ENCODE data around the gene ZMYND10.
"Not testable (repeated sequence)": the region's sequence is repeated elsewhere in the genome, so short reads cannot be mapped to it uniquely, and the experiment has no call there.

The ZMYND10 gene

GRCh38 chr3:50312041-50312440, 33.5 kb downstream of the ZMYND10 start:
- H3K4me3 ChIP-seq (ENCODE audit: low read length); H3K4me2 ChIP-seq (ENCODE audit: low read length); H3K9me3 ChIP-seq (replicated peaks; ENCODE audit: low read length); H3K9ac ChIP-seq (ENCODE audit: low read depth, low read length); H3K4me1 ChIP-seq (ENCODE audit: control insufficient read depth, insufficient read depth, low read length); H3K36me3 ChIP-seq (ENCODE audit: insufficient read depth, low read length); H3K27me3 ChIP-seq (ENCODE audit: control insufficient read depth, insufficient read depth, low read length): not testable (repeated sequence)

DNA sequence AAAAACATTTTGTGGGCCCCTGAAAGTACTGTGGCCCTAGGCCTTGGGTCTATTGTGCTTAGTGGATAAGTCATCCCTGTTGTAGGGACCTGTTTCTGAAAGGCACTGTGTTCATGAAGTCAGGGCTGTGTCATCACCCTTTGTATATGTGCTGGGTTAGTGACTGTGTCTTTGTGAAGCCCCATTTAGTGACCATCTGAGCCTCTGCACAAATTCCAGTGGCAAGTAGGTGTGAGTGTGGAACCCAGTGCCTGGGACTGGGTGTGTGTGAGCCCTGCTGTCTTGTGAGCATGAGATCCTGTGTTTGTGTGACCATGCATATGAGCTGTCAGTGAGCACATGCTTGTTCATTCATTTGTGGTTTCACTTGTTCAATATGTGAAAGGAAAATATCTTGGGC, 40.9 kb downstream of the ZMYND10 start:
- Histone ChIP-seq H3K4me3 (ENCODE audit: low read length) (no peak overlapping the region), H3K9ac (ENCODE audit: low read depth, low read length) (no peak overlapping the region), H3K4me1 (ENCODE audit: control insufficient read depth, insufficient read depth, low read length) (peaks cover 11% of the 10 kb centered on the region), H3K36me3 (ENCODE audit: insufficient read depth, low read length) (no peaks in the 10 kb centered on the region), H3K27me3 (ENCODE audit: control insufficient read depth, insufficient read depth, low read length) (no peaks in the 10 kb centered on the region), H3K4me2 (ENCODE audit: low read length) (no peak overlapping the region), H3K9me3 (replicated peaks; ENCODE audit: low read length) (no peaks in the 10 kb centered on the region)

GRCh38 chr3:50303013-50303815, 42.3 kb downstream of the ZMYND10 start, which contains the start of gene HYAL1:
HYAL1 (minus strand) TSS chr3:50303574; CDS start chr3:50302956, 618 bp downstream.
- H3K27me3 ChIP-seq (ENCODE audit: control insufficient read depth, insufficient read depth, low read length), result no peaks in the 10 kb centered on the region
- no peak within 1 kb of the TSS for H3K4me2 ChIP-seq (ENCODE audit: low read length)
- peaks cover 19% of the 10 kb centered on the region for H3K4me1 ChIP-seq (ENCODE audit: control insufficient read depth, insufficient read depth, low read length)
- H3K9ac ChIP-seq (ENCODE audit: low read depth, low read length), result no peak within 1 kb of the TSS
- H3K4me3 ChIP-seq (ENCODE audit: low read length), result no peak within 1 kb of the TSS
- no peaks in the 10 kb centered on the region for H3K9me3 ChIP-seq (replicated peaks; ENCODE audit: low read length)
- no peaks in the 10 kb centered on the region for H3K36me3 ChIP-seq (ENCODE audit: insufficient read depth, low read length)

DNA sequence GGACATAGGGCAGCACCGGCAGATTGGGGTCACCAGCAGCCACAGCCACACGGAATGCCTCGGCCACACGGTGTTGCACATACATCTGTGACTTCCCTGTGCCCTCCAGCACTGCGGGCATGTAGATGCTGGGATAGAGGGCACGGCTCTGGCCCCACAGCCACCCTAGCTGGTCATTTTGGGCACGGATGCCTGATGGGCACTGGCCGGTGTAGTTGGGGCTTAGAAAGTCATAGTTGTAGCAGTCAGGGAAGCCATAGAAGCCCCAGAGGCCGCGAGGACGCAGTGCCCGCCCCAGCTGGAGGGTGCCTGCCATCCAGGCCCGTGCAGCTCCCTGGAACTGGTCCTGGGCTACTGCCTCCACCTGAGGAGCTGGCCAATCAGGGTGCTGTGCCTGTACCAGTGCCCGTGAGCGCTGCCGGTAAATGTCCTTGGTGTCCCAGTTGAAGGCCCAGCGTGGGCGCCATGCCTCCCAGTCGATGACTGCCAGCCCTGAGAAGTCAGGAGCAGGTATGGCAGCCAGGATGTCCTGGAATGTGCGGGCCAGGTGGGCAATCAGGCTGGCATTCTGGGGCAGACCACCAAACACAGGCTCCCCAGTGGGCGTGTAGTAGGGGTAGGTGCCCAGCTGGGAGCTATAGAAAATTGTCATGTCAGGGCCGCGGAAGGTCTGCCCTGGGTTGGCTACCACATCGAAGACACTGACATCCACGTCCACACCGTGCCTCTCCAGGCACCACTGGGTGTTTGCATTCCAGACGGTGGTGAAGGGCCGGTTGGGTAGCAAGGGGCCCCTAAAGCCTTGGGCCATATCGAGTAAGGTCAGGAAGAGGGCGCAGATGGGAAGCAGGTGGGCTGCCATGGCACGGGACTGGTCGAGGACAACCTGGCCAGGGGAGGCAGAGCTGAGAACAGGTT, 43.2 kb downstream of the ZMYND10 start:
- H3K27me3 ChIP-seq (ENCODE audit: control insufficient read depth, insufficient read depth, low read length), result no peaks in the 10 kb centered on the region
- H3K9ac ChIP-seq (ENCODE audit: low read depth, low read length), result no peak overlapping the region
- H3K4me3 ChIP-seq (ENCODE audit: low read length), result no peak overlapping the region
- no peak overlapping the region for H3K4me2 ChIP-seq (ENCODE audit: low read length)
- H3K4me1 ChIP-seq (ENCODE audit: control insufficient read depth, insufficient read depth, low read length), result peaks cover 22% of the 10 kb centered on the region
- no peaks in the 10 kb centered on the region for H3K9me3 ChIP-seq (replicated peaks; ENCODE audit: low read length)
- no peaks in the 10 kb centered on the region for H3K36me3 ChIP-seq (ENCODE audit: insufficient read depth, low read length)

DNA sequence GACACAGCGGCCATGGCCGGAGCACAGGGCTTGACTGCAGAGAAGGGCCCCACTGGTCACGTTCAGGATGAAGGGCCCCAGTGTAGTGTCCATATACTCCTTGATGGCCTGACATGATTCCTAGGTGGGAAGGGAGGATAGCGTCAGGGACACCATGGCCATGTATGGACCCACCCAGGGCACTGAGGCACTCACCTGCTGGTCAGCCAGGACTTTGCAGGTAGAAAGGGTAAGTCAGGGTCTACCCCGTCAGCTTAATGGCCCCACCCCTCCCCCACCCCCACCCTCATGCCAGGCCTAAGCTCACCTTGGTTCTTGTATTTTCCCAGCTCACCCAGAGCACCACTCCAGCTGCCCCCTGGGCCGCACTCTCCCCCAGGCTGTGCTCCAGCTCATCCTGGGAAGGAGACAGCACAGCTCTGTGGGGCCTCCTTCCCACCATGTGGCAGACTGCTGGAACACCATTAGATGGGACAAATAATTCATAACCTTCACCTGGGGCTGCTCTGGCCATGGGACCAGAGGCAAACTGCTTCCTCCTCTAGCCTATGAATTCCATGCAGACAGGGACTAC, 44.8 kb downstream of the ZMYND10 start:
- peaks cover 22% of the 10 kb centered on the region for H3K4me1 ChIP-seq (ENCODE audit: control insufficient read depth, insufficient read depth, low read length)
- H3K9me3 ChIP-seq (replicated peaks; ENCODE audit: low read length), result no peaks in the 10 kb centered on the region
- peak overlapping the region; percentile 68 for H3K4me3 ChIP-seq (ENCODE audit: low read length)
- peak overlapping the region; percentile 87 for H3K4me2 ChIP-seq (ENCODE audit: low read length)
- H3K9ac ChIP-seq (ENCODE audit: low read depth, low read length), result peak overlapping the region; percentile 76
- H3K36me3 ChIP-seq (ENCODE audit: insufficient read depth, low read length), result no peaks in the 10 kb centered on the region
- no peaks in the 10 kb centered on the region for H3K27me3 ChIP-seq (ENCODE audit: control insufficient read depth, insufficient read depth, low read length)

DNA sequence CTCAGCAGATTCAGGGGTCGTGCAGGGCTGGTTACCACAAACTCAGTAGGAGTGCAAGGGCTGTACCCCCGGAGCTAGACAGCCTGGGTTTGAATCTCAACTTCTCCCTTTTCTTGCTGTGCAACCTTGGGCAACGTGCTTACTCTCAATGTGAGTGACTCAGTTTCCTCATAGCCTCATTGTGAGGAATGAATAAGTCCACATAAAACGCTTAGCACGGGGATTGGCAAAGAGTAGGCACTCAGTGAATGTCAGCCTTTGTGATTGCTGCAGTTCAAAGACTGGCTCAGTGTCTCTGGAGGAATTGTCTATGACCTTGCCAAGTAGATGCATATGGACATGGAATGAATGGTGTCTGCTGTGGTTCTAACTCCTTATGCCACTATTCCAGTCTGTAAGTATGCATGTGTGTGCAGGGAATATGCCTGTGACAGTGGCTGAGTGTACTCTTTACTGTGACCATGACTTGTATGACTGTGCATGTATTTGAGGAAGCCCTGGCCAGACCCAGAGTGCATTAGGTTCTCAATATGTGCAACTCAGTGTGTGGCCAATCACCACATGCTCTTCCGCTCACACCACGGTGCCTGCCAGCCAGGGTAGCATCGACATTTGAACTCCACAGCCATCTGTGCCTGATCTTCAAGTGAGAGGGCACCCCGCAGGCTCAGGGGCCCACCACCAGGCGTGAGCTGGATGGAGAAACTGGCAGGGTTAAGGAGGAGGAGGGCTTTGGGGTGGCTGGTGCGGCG, 45.4 kb downstream of the ZMYND10 start:
- H3K9me3 ChIP-seq (replicated peaks; ENCODE audit: low read length), result no peaks in the 10 kb centered on the region
- peak overlapping the region; percentile 76 for H3K9ac ChIP-seq (ENCODE audit: low read depth, low read length)
- no peaks in the 10 kb centered on the region for H3K36me3 ChIP-seq (ENCODE audit: insufficient read depth, low read length)
- peaks cover 22% of the 10 kb centered on the region for H3K4me1 ChIP-seq (ENCODE audit: control insufficient read depth, insufficient read depth, low read length)
- H3K4me2 ChIP-seq (ENCODE audit: low read length), result peak overlapping the region; percentile 87
- H3K27me3 ChIP-seq (ENCODE audit: control insufficient read depth, insufficient read depth, low read length), result no peaks in the 10 kb centered on the region
- peak overlapping the region; percentile 68 for H3K4me3 ChIP-seq (ENCODE audit: low read length)

DNA sequence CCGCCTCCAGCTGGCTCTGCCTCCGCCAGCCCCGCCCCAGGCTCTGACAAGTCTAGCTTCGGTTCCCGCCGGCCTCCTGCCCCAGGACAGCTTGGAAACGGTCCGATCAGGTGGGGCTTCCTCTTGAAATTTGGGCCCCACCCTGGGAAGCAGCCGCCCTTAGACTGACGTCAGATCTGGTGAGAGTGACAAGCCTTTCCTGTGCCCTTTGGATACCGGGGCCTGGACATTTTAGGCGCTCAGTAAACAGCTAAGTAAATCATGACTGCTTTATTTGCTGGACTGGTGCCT, 45.9 kb downstream of the ZMYND10 start:
- Histone ChIP-seq H3K27me3 (ENCODE audit: control insufficient read depth, insufficient read depth, low read length) (no peaks in the 10 kb centered on the region), H3K36me3 (ENCODE audit: insufficient read depth, low read length) (no peaks in the 10 kb centered on the region), H3K9ac (ENCODE audit: low read depth, low read length) (peak overlapping the region; percentile 76), H3K4me1 (ENCODE audit: control insufficient read depth, insufficient read depth, low read length) (peaks cover 22% of the 10 kb centered on the region), H3K9me3 (replicated peaks; ENCODE audit: low read length) (no peaks in the 10 kb centered on the region), H3K4me3 (ENCODE audit: low read length) (peak overlapping the region; percentile 68), H3K4me2 (ENCODE audit: low read length) (peak overlapping the region; percentile 87)

DNA sequence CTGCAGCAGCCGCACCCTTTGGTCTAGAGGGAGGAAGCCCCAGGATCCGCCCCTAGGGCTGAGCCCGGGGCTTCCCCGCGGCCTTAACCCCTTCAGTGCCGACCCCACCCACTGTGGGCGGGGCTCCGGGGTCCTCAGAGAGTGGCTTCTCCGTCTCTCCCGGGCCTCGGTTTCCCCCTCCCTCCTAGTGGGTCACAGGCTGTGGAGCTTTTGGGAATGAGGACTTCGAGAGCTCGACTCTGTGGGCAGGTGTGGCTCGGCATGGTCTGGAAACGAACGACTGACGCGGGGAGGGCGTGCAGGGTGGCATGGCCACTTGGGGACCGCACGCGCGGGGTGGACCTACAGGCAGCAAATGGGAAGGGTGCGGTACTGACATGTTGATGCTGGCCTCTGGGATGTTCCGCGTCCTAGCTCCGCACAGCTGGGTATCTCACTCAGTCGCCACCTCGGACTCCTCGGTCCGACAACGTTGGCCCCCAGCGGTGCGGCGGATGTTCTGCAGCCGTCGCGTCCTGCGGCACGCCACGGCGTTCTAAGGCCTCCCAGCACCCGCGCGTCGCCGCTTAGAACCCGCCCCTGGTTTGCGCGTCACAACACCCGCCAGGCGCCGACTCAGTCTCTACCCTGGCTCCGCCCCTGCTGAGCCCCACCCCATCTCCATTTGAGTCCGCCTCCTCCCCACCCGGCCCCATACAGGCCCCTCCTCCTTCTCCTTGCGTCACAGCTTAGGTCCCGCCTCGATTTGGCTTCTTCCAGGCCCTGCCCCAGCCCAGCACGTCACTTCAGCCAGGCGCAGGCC, 46.5 kb downstream of the ZMYND10 start, which contains the start of the genes HYAL3 and NAA80:
TSS of gene HYAL3 (minus strand) at position 570 of the 802 bp plus-strand sequence. CDS start 3,803 bp downstream, outside the sequence.
TSS of gene NAA80 (minus strand) at position 570 of the 802 bp plus-strand sequence. CDS start 1,942 bp downstream, outside the sequence.
- Histone ChIP-seq H3K9me3 (replicated peaks; ENCODE audit: low read length) (no peaks in the 10 kb centered on the region), H3K27me3 (ENCODE audit: control insufficient read depth, insufficient read depth, low read length) (no peaks in the 10 kb centered on the region), H3K4me3 (ENCODE audit: low read length) (peak within 1 kb of the TSS; percentile 97), H3K4me1 (ENCODE audit: control insufficient read depth, insufficient read depth, low read length) (peaks cover 22% of the 10 kb centered on the region), H3K4me2 (ENCODE audit: low read length) (peak within 1 kb of the TSS; percentile 99), H3K9ac (ENCODE audit: low read depth, low read length) (peak within 1 kb of the TSS; percentile 86), H3K36me3 (ENCODE audit: insufficient read depth, low read length) (no peaks in the 10 kb centered on the region)

GRCh38 chr3:50297896-50298725, 47.4 kb downstream of the ZMYND10 start:
- H3K4me3 ChIP-seq (ENCODE audit: low read length), result peak overlapping the region; percentile 97
- no peaks in the 10 kb centered on the region for H3K9me3 ChIP-seq (replicated peaks; ENCODE audit: low read length)
- peak overlapping the region; percentile 99 for H3K4me2 ChIP-seq (ENCODE audit: low read length)
- peak overlapping the region; percentile 86 for H3K9ac ChIP-seq (ENCODE audit: low read depth, low read length)
- H3K4me1 ChIP-seq (ENCODE audit: control insufficient read depth, insufficient read depth, low read length), result peaks cover 22% of the 10 kb centered on the region
- H3K36me3 ChIP-seq (ENCODE audit: insufficient read depth, low read length), result no peaks in the 10 kb centered on the region
- H3K27me3 ChIP-seq (ENCODE audit: control insufficient read depth, insufficient read depth, low read length), result no peaks in the 10 kb centered on the region

- no peak overlapping the region for H3K4me2 ChIP-seq (ENCODE audit: low read length)
Measured at GRCh38 chr3:50297384-50297775, 48.2 kb downstream of the ZMYND10 start.

More at GRCh38 chr3:50297384-50297775, 48.2 kb downstream of the ZMYND10 start:
- Histone ChIP-seq H3K9me3 (replicated peaks; ENCODE audit: low read length) (no peaks in the 10 kb centered on the region), H3K4me1 (ENCODE audit: control insufficient read depth, insufficient read depth, low read length) (peaks cover 28% of the 10 kb centered on the region), H3K9ac (ENCODE audit: low read depth, low read length) (no peak overlapping the region), H3K4me3 (ENCODE audit: low read length) (no peak overlapping the region), H3K36me3 (ENCODE audit: insufficient read depth, low read length) (no peaks in the 10 kb centered on the region), H3K27me3 (ENCODE audit: control insufficient read depth, insufficient read depth, low read length) (no peaks in the 10 kb centered on the region)

Measured in skeletal muscle satellite cell (primary cell).